ELF-1 (cell line): ENCODE measurements around the gene ATP5F1E.

ENCODE experiments used
- DNase-seq: peaks from one replicate; pipeline ENCODE4 v3.0.0-alpha.2; 2016; ENCODE audit warnings: low read depth, low spot score

ATP5F1E gene

GRCh38 chr20:59006167-59006863, 25.8 kb downstream of the ATP5F1E start:
- no peak for DNase-seq

GRCh38 chr20:59005523-59006166, 26.5 kb downstream of the ATP5F1E start:
- DNase-seq = no peak

GRCh38 chr20:59004763-59005522, 27.2 kb downstream of the ATP5F1E start:
- DNase-seq = no peak

GRCh38 chr20:59004493-59004762, 27.7 kb downstream of the ATP5F1E start:
- DNase-seq = no peak

- DNase-seq = no peak
Measured at GRCh38 chr20:59003836-59004492, 28.2 kb downstream of the ATP5F1E start.

GRCh38 chr20:59002874-59003399, 29.2 kb downstream of the ATP5F1E start:
- DNase-seq = no peak

- DNase-seq = no peak
Measured at GRCh38 chr20:59002388-59002787, 29.7 kb downstream of the ATP5F1E start.

GRCh38 chr20:59001449-59002171, 30.5 kb downstream of the ATP5F1E start:
- no peak for DNase-seq

GRCh38 chr20:59001068-59001448, 31.1 kb downstream of the ATP5F1E start:
- no peak for DNase-seq

GRCh38 chr20:59000326-59000725, 31.8 kb downstream of the ATP5F1E start:
- DNase-seq = no peak

- no peak for DNase-seq
Measured at GRCh38 chr20:58998656-58999055, 33.5 kb downstream of the ATP5F1E start.

GRCh38 chr20:58997141-58997770, 34.9 kb downstream of the ATP5F1E start:
- DNase-seq = no peak

- DNase-seq = no peak
Measured at GRCh38 chr20:58996226-58996611, 35.9 kb downstream of the ATP5F1E start.

- no peak for DNase-seq
Measured at GRCh38 chr20:58995461-58996225, 36.5 kb downstream of the ATP5F1E start.

GRCh38 chr20:58994390-58995159, 37.6 kb downstream of the ATP5F1E start:
- DNase-seq = peak; percentile 9

GRCh38 chr20:58993332-58994248, 38.5 kb downstream of the ATP5F1E start:
- no peak for DNase-seq

- DNase-seq = no peak
Measured at GRCh38 chr20:58992911-58993310, 39.2 kb downstream of the ATP5F1E start.

- no peak for DNase-seq
Measured at GRCh38 chr20:58991715-58992114, 40.4 kb downstream of the ATP5F1E start.
